Neutrophil (primary cell): Measurements from ENCODE around the gene RNF32.

Source experiments
- H3K27ac ChIP-seq: fragments of 200-600 bp; sonication (generic); 2 replicates; pipeline ENCODE4 v1.5.1; 2016; ENCODE audit warnings: mild to moderate bottlenecking, moderate library complexity
- H3K27me3 ChIP-seq: fragments of 200-600 bp; sonication (generic); 2 replicates; pipeline ENCODE4 v1.6.0; 2016; ENCODE audit warnings: mild to moderate bottlenecking
- H3K36me3 ChIP-seq: fragments of 200-600 bp; sonication (generic); 2 replicates; pipeline ENCODE4 v1.5.1; 2017
- H3K4me1 ChIP-seq, 2 experiments: fragments of 200-600 bp in 1 of 2; sonication (generic) in 1 of 2; 1 replicate in 1 of 2; 2 replicates in 1 of 2; pipeline versions ENCODE4 v1.5.1 to v1.6.1; 2013 to 2016; ENCODE audit warnings: low read depth in 1 of 2, low read length in 1 of 2, mild to moderate bottlenecking in 1 of 2, moderate library complexity in 1 of 2; ENCODE audit not compliant: control insufficient read depth in 1 of 2, insufficient read depth in 1 of 2
- H3K4me3 ChIP-seq, 2 experiments: fragments of 200-600 bp in 1 of 2; sonication (generic) in 1 of 2; 1 replicate in 1 of 2; 2 replicates in 1 of 2; pipeline ENCODE4 v1.5.1; 2013 to 2016; ENCODE audit warnings: low read depth in 1 of 2, low read length in 1 of 2, mild to moderate bottlenecking in 1 of 2, moderate library complexity in 1 of 2
- H3K9me3 ChIP-seq: fragments of 200-600 bp; sonication (generic); 2 replicates; pipeline ENCODE4 v1.5.1; 2016
- CTCF ChIP-seq: fragments of 200-600 bp; sonication (generic); IDR thresholded peaks from 2 replicates; pipeline ENCODE4 v1.5.1; 2016; ENCODE audit warnings: antibody characterized with exemption

RNF32 gene

GRCh38 chr7:156603011-156603410 is 37.6 kb upstream of the RNF32 start:
- Histone ChIP-seq H3K4me1 (no peaks in the 10 kb centered on the region), H3K27me3 (peaks cover 34% of the 10 kb centered on the region), H3K27ac (no peak overlapping the region), H3K36me3 (no peaks in the 10 kb centered on the region), H3K9me3 (no peaks in the 10 kb centered on the region), H3K4me3 (no peak overlapping the region)
- no peak for TF ChIP-seq CTCF

DNA sequence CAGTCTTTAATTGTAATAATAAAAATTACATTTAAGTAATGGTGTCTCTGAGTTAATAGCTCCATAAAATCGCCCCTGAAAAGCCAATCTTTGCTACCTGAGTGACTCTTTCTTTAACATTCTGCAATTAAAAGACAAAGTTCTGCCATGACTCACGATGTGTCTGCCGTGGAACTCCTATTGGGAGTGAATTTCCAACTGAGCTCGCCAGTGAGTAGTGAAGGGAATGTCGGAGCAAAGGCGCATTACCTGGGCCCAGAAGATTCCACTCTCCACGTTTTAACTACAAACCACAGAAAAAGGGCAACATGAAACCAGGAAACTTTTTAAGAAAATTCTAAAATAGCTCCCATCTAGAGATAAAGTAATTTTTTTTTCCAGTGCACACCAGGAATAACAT is 36.9 kb upstream of the RNF32 start:
- Histone ChIP-seq H3K36me3 (no peaks in the 10 kb centered on the region), H3K4me3 (no peak overlapping the region), H3K27me3 (peaks cover 40% of the 10 kb centered on the region), H3K9me3 (no peaks in the 10 kb centered on the region), H3K4me1 (no peaks in the 10 kb centered on the region), H3K27ac (no peak overlapping the region)
- TF ChIP-seq CTCF = no peak

GRCh38 chr7:156604311-156604710 is 36.3 kb upstream of the RNF32 start:
- no peak for TF ChIP-seq CTCF
- no peaks in the 10 kb centered on the region for H3K9me3 ChIP-seq

GRCh38 chr7:156604836-156605695 is 35.5 kb upstream of the RNF32 start:
- no peak overlapping the region for H3K4me3 ChIP-seq
- no peaks in the 10 kb centered on the region for H3K4me1 ChIP-seq
- no peaks in the 10 kb centered on the region for H3K9me3 ChIP-seq
- H3K27me3 ChIP-seq = peaks cover 54% of the 10 kb centered on the region
- no peak for TF ChIP-seq CTCF
- H3K27ac ChIP-seq = no peak overlapping the region
- no peaks in the 10 kb centered on the region for H3K36me3 ChIP-seq

More at GRCh38 chr7:156604311-156604710, 36.3 kb upstream of the RNF32 start:
- Histone ChIP-seq H3K4me3 (no peak overlapping the region), H3K36me3 (no peaks in the 10 kb centered on the region), H3K27ac (no peak overlapping the region), H3K27me3 (peaks cover 47% of the 10 kb centered on the region), H3K4me1 (no peaks in the 10 kb centered on the region)

- no peaks in the 10 kb centered on the region for H3K9me3 ChIP-seq
- no peak overlapping the region for H3K4me3 ChIP-seq
- no peak for TF ChIP-seq CTCF
- no peak overlapping the region for H3K27ac ChIP-seq
- H3K27me3 ChIP-seq = peaks cover 65% of the 10 kb centered on the region
- H3K4me1 ChIP-seq = no peaks in the 10 kb centered on the region
- H3K36me3 ChIP-seq = no peaks in the 10 kb centered on the region
Observed at GRCh38 chr7:156606135-156606534, 34.4 kb upstream of the RNF32 start.
